OCI-LY3 (cell line): Measurements from ENCODE around the gene ZSWIM6.

Experiments used
- H2AFZ ChIP-seq: fragments of 200-600, 300-600 bp; shearing (Covaris generic); 2 replicates; pipeline ENCODE4 v1.6.0; 2014; ENCODE audit warnings: antibody characterized with exemption, low read depth, low read length
- H3K27ac ChIP-seq: fragments of 200-600, 300-600 bp; sonication (generic); 2 replicates; pipeline ENCODE4 v1.5.1; 2014; ENCODE audit warnings: mild to moderate bottlenecking, low read length, moderate library complexity, mixed read lengths
- H3K27me3 ChIP-seq: fragments of 200-600, 300-600 bp; sonication (generic); 2 replicates; pipeline ENCODE4 v1.6.1; 2014; ENCODE audit warnings: low read depth, low read length, mixed read lengths
- H3K36me3 ChIP-seq: fragments of 200-600, 300-600 bp; sonication (generic); replicated peaks from 2 replicates; pipeline ENCODE3; 2014; ENCODE audit warnings: low read depth, low read length, mixed read lengths
- H3K4me1 ChIP-seq: fragments of 300-600, 200-600 bp; sonication (generic); 2 replicates; pipeline ENCODE4 v1.6.1; 2014; ENCODE audit warnings: low read length, mixed read lengths
- H3K4me2 ChIP-seq: fragments of 200-600, 300-600 bp; sonication (generic); 2 replicates; pipeline ENCODE4 v1.6.1; 2014; ENCODE audit warnings: low read length, mixed read lengths
- H3K4me3 ChIP-seq: fragments of 300-600, 200-600 bp; sonication (generic); 2 replicates; pipeline ENCODE4 v1.5.1; 2014; ENCODE audit warnings: antibody characterized with exemption, mild to moderate bottlenecking, low read length, moderate library complexity
- H3K79me2 ChIP-seq: fragments of 300-600, 200-600 bp; shearing (Covaris generic); 2 replicates; pipeline ENCODE4 v1.6.1; 2014; ENCODE audit warnings: mild to moderate bottlenecking, low read length, mixed read lengths
- H3K9ac ChIP-seq: fragments of 300-600, 200-600 bp; shearing (Covaris generic); 2 replicates; pipeline ENCODE4 v1.6.0; 2014; ENCODE audit warnings: mild to moderate bottlenecking, low read length, moderate library complexity
- H3K9me3 ChIP-seq: fragments of 200-600, 300-600 bp; shearing (Covaris generic); 2 replicates; pipeline ENCODE4 v1.6.1; 2014; ENCODE audit warnings: low read length, mixed read lengths; ENCODE audit not compliant: insufficient read depth
- H4K20me1 ChIP-seq: fragments of 200-600, 300-600 bp; sonication (generic); 2 replicates; pipeline ENCODE4 v1.6.1; 2016; ENCODE audit warnings: low read length, mixed read lengths; ENCODE audit not compliant: insufficient read depth
- CTCF ChIP-seq: fragments of 200-600, 300-600 bp; sonication (generic); IDR thresholded peaks from 2 replicates; pipeline ENCODE4 v1.5.1; 2014; ENCODE audit warnings: antibody characterized with exemption, low read length, low read depth
- EZH2phosphoT487 ChIP-seq: fragments of 200-600 bp; shearing (Covaris generic); IDR thresholded peaks from 2 replicates; pipeline ENCODE4 v1.6.1; 2018; ENCODE audit warnings: antibody characterized with exemption, mixed run types, low read depth

ZSWIM6 gene

GRCh38 chr5:61394078-61394704 lies 62.1 kb downstream of the ZSWIM6 start:
- no peak for TF ChIP-seq EZH2phosphoT487
- no peak for TF ChIP-seq CTCF
- no peaks in the 10 kb centered on the region for H3K27me3 ChIP-seq
- H3K4me2 ChIP-seq: no peak overlapping the region
- H4K20me1 ChIP-seq: no peaks in the 10 kb centered on the region
- no peaks in the 10 kb centered on the region for H3K79me2 ChIP-seq
- no peak overlapping the region for H3K9ac ChIP-seq
- H3K4me3 ChIP-seq: no peak overlapping the region
- no peaks in the 10 kb centered on the region for H3K9me3 ChIP-seq
- no peak overlapping the region for H3K27ac ChIP-seq
- H3K36me3 ChIP-seq: no peaks in the 10 kb centered on the region
- no peak overlapping the region for H2AFZ ChIP-seq
- H3K4me1 ChIP-seq: no peaks in the 10 kb centered on the region

- peaks cover 3% of the 10 kb centered on the region; the same call in 1 of the 2 replicates for H4K20me1 ChIP-seq
- no peak overlapping the region for H3K4me2 ChIP-seq
- H3K9ac ChIP-seq: no peak overlapping the region
- no peak overlapping the region for H3K27ac ChIP-seq
- no peak for TF ChIP-seq EZH2phosphoT487
- no peak for TF ChIP-seq CTCF
- no peak overlapping the region for H2AFZ ChIP-seq
- H3K4me1 ChIP-seq: no peaks in the 10 kb centered on the region
- no peaks in the 10 kb centered on the region for H3K27me3 ChIP-seq
- H3K79me2 ChIP-seq: no peaks in the 10 kb centered on the region
- no peaks in the 10 kb centered on the region for H3K9me3 ChIP-seq
- H3K36me3 ChIP-seq: no peaks in the 10 kb centered on the region
- H3K4me3 ChIP-seq: no peak overlapping the region
These were observed 62.7 kb downstream of the ZSWIM6 start for GRCh38 chr5:61394793-61395192.

GRCh38 chr5:61397238-61397637 lies 65.2 kb downstream of the ZSWIM6 start:
- Histone ChIP-seq H3K9ac (no peak overlapping the region), H3K79me2 (peaks cover 3% of the 10 kb centered on the region; the same call in 1 of the 2 replicates), H3K4me3 (no peak overlapping the region), H3K27me3 (no peaks in the 10 kb centered on the region), H3K36me3 (no peaks in the 10 kb centered on the region), H3K9me3 (no peaks in the 10 kb centered on the region), H3K4me2 (no peak overlapping the region), H2AFZ (no peak overlapping the region), H4K20me1 (peaks cover 8% of the 10 kb centered on the region; the same call in 1 of the 2 replicates), H3K4me1 (peaks cover 2% of the 10 kb centered on the region), H3K27ac (no peak overlapping the region)
- TF ChIP-seq EZH2phosphoT487 (no peak), CTCF (no peak)

GRCh38 chr5:61397937-61398336 lies 65.9 kb downstream of the ZSWIM6 start:
- H3K9ac ChIP-seq: no peak overlapping the region
- no peak overlapping the region for H3K4me2 ChIP-seq
- H3K36me3 ChIP-seq: no peaks in the 10 kb centered on the region
- H3K27ac ChIP-seq: no peak overlapping the region
- TF ChIP-seq EZH2phosphoT487: no peak
- TF ChIP-seq CTCF: no peak
- H3K4me3 ChIP-seq: no peak overlapping the region
- H3K9me3 ChIP-seq: no peaks in the 10 kb centered on the region
- H2AFZ ChIP-seq: no peak overlapping the region
- H3K79me2 ChIP-seq: peaks cover 3% of the 10 kb centered on the region
- H4K20me1 ChIP-seq: peaks cover 10% of the 10 kb centered on the region; the same call in 1 of the 2 replicates
- H3K27me3 ChIP-seq: no peaks in the 10 kb centered on the region
- peaks cover 9% of the 10 kb centered on the region for H3K4me1 ChIP-seq
